ENCODE results near the gene SETD1B.
"Not testable (repeated sequence)": the region's sequence is repeated elsewhere in the genome, so short reads cannot be mapped to it uniquely, and the experiment has no call there.

The SETD1B gene

GRCh38 chr12:121803861-121804416 is at the start of gene SETD1B:
Gene SETD1B, plus strand, starts transcription at chr12:121804009. Its CDS starts 729 bp downstream, at chr12:121804738.
- DNase-seq = peak; percentile 52

GRCh38 chr12:121754836-121755235 is 49.0 kb upstream of the SETD1B start:
- DNase-seq = no peak

GRCh38 chr12:121755591-121755990 is 48.2 kb upstream of the SETD1B start:
- no peak for DNase-seq

- DNase-seq = not testable (repeated sequence)
These were observed 45.3 kb upstream of the SETD1B start for GRCh38 chr12:121758536-121758935.

GRCh38 chr12:121762269-121762668 is 41.5 kb upstream of the SETD1B start:
- DNase-seq = no peak

GRCh38 chr12:121764808-121765207 is 39.0 kb upstream of the SETD1B start:
- no peak for DNase-seq

GRCh38 chr12:121765573-121765972 is 38.2 kb upstream of the SETD1B start:
- DNase-seq = no peak

GRCh38 chr12:121766290-121767039 is 37.3 kb upstream of the SETD1B start:
- DNase-seq = no peak

GRCh38 chr12:121767525-121768016 is 36.2 kb upstream of the SETD1B start:
- no peak for DNase-seq

GRCh38 chr12:121769297-121769830 is 34.4 kb upstream of the SETD1B start:
- no peak for DNase-seq

GRCh38 chr12:121769831-121770301 is 33.9 kb upstream of the SETD1B start:
- DNase-seq = no peak

- no peak for DNase-seq
These were observed 33.4 kb upstream of the SETD1B start for GRCh38 chr12:121770388-121770787.

GRCh38 chr12:121770813-121771625 is 32.8 kb upstream of the SETD1B start:
- DNase-seq = no peak

- peak; percentile 76 for DNase-seq
These were observed 30.6 kb upstream of the SETD1B start for GRCh38 chr12:121773011-121773777.

GRCh38 chr12:121774968-121775474 is 28.8 kb upstream of the SETD1B start:
- DNase-seq = no peak

- no peak for DNase-seq
These were observed 28.3 kb upstream of the SETD1B start for GRCh38 chr12:121775501-121775900.

- DNase-seq = peak; percentile 95
These were observed 27.4 kb upstream of the SETD1B start for GRCh38 chr12:121776190-121777098.

GRCh38 chr12:121778567-121779421 is 25.0 kb upstream of the SETD1B start:
- DNase-seq = no peak

GRCh38 chr12:121779422-121779895 is 24.4 kb upstream of the SETD1B start:
- DNase-seq = no peak

- DNase-seq = no peak
These were observed 23.4 kb upstream of the SETD1B start for GRCh38 chr12:121780429-121780828.
